ENCODE results near the gene CORIN. TPM values are rescaled to one million over a fixed set of nuclear protein-coding genes. Genes with fewer than 3 reads are reported as not detected.

The CORIN gene
- total RNA-seq, 2 donors from 2014 or later, result 0.26 to 0.41 TPM

- Mint-ChIP-seq H3K9me3 (peaks cover 3% of the 10 kb centered on the region), H3K4me3 (no peak overlapping the region), H3K36me3 (ENCODE audit: low read depth) (no peaks in the 10 kb centered on the region), H3K4me1 (no peaks in the 10 kb centered on the region), H3K27ac (no peak overlapping the region), H3K27me3 (no peaks in the 10 kb centered on the region)
- no peak for ATAC-seq (replicated peaks)
Measured at GRCh38 chr4:47619691-47620090, 218.2 kb downstream of the CORIN start.

- peaks cover under 1% of the 10 kb centered on the region for H3K9me3 Mint-ChIP-seq
- no peak for ATAC-seq (replicated peaks)
- no peak overlapping the region for H3K4me3 Mint-ChIP-seq
Measured at GRCh38 chr4:47617607-47618006, 220.3 kb downstream of the CORIN start.

DNA sequence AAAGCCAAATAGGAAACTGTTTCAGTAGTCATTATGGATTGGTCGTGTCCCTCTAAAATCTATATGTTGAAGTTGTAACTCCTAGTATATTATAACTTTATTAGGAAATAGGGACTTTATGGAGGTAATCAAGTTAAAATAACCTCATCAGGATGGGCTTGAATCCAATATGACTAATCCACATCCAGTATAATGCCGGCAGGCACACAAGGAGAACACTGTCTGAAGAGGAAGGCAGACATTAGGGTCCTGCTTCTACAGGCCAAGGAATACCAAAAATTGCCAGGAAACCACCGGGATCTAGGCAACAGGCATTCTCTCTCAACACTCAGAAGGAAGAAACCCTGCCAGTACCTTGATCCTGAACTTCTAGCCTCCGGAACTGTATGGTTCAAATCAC, 222.5 kb downstream of the CORIN start:
- Mint-ChIP-seq H3K9me3 (no peaks in the 10 kb centered on the region), H3K36me3 (ENCODE audit: low read depth) (no peaks in the 10 kb centered on the region), H3K27ac (no peak overlapping the region), H3K27me3 (peaks cover 4% of the 10 kb centered on the region), H3K4me3 (no peak overlapping the region), H3K4me1 (no peaks in the 10 kb centered on the region)
- ATAC-seq (replicated peaks), result no peak

More at GRCh38 chr4:47617607-47618006, 220.3 kb downstream of the CORIN start:
- Mint-ChIP-seq H3K36me3 (ENCODE audit: low read depth) (no peaks in the 10 kb centered on the region), H3K27ac (no peak overlapping the region), H3K27me3 (no peaks in the 10 kb centered on the region), H3K4me1 (no peaks in the 10 kb centered on the region)

DNA sequence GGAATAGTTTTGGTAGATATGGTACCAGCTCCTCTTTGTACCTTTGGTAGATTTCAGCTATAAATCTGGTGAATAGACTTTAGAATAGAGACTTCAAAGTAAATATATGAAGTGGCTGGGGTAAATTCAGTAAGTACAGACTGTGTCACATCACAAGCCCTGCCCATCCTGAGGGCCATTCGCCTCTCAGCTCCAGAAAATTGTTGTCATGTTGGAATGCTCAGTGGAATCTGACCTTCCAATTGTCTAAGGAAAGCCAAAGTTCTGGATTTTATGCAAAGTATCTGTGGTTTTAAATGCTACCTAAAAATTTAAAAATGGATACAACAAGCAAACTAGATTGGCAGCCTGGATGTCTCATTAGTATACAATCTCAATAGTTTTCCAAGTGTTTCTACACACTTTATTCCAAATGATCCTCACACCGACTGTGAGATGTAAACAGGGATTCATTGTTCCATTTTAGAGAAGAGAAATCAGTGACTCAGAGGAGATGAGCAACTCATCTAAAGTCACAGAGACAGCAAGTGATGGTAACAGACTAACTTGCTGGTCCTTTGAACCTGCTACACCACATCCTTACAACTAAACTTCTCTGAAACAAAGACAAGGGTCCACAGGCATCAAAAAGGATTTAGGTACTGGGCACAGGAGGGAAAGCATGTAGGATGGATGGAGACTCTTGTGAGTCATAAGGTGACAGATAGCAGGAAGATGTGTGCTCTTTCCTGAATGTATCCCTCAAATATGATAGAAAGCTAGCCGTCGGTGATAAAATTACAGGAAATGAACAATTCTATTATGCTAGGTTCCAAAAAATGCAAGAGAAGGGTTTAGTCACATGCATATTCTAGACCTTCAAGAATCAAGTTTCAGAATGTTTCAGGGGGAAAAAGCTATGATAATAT, 225.5 kb downstream of the CORIN start:
- no peaks in the 10 kb centered on the region for H3K9me3 Mint-ChIP-seq
- no peak overlapping the region for H3K4me3 Mint-ChIP-seq
- no peaks in the 10 kb centered on the region for H3K36me3 Mint-ChIP-seq (ENCODE audit: low read depth)
- no peak overlapping the region for H3K27ac Mint-ChIP-seq
- ATAC-seq (replicated peaks), result no peak
- peaks cover 4% of the 10 kb centered on the region for H3K27me3 Mint-ChIP-seq
- H3K4me1 Mint-ChIP-seq, result no peaks in the 10 kb centered on the region

DNA sequence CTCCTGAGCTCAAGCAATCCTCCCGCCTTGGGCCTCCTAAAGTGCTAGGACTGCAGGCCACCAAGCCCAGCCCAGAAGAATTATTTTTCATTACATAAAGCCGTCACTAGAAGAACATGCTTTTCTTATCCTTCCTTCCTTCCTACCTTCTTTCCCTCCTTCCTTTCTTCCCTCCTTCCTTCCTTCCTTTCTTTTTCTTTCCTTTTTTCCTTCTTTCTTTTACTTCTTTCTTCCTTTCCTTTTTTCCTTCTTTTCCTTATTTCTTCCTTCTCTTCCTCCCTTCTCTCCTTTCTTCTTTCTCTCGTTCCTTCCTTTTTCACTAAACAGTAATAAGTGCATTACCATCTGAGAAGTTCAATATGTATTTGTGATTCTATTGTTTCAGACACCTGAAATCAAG, 231.4 kb downstream of the CORIN start:
- Mint-ChIP-seq H3K4me3 (no peak overlapping the region), H3K27ac (no peak overlapping the region), H3K27me3 (peaks cover 9% of the 10 kb centered on the region), H3K9me3 (peaks cover 5% of the 10 kb centered on the region), H3K4me1 (no peaks in the 10 kb centered on the region), H3K36me3 (ENCODE audit: low read depth) (no peaks in the 10 kb centered on the region)
- ATAC-seq (replicated peaks), result no peak

DNA sequence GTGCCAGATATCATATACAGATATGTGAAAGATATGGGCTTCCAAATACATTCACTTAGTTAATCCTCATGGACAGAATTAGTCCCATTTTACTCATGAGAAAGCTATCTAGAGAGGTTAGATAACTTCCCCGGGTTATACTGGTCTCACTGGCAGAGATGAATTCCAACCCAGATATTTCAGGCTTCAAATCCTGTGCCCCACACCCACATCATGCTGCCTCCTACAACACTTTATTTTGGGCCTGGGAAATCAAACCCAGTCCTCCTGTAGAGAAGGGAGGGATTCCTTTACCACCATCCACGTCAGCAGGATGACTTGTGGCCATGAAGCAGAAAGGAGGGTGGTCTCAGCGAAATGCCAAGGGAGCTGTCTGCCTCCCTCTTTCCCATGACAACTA, 239.0 kb downstream of the CORIN start:
- H3K36me3 Mint-ChIP-seq (ENCODE audit: low read depth), result no peaks in the 10 kb centered on the region
- H3K4me3 Mint-ChIP-seq, result no peak overlapping the region
- H3K27me3 Mint-ChIP-seq, result no peaks in the 10 kb centered on the region
- ATAC-seq (replicated peaks), result no peak
- no peaks in the 10 kb centered on the region for H3K9me3 Mint-ChIP-seq
- no peak overlapping the region for H3K27ac Mint-ChIP-seq
- H3K4me1 Mint-ChIP-seq, result no peaks in the 10 kb centered on the region

DNA sequence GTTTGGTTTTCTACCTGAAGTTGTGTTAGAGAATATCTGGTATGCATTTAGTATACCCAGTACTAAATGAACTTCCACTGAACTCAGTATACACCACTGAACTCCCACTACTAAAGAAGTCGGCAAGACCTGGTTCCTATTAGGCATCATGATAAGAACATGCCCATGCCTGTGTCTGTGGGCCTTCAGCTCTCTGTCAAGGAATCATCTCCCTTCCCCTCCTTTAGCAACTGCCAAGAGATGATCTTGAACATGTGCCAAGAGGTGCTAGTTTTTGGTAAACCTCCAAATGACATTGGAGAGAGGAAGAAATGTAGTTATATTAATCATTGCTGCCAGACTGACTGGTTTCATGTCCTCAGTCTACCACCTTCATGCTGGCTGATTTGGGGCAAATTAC, 239.5 kb downstream of the CORIN start:
- no peak for ATAC-seq (replicated peaks)
- H3K27ac Mint-ChIP-seq, result no peak overlapping the region
- H3K27me3 Mint-ChIP-seq, result no peaks in the 10 kb centered on the region
- no peaks in the 10 kb centered on the region for H3K9me3 Mint-ChIP-seq
- H3K4me1 Mint-ChIP-seq, result no peaks in the 10 kb centered on the region
- no peaks in the 10 kb centered on the region for H3K36me3 Mint-ChIP-seq (ENCODE audit: low read depth)
- no peak overlapping the region for H3K4me3 Mint-ChIP-seq

DNA sequence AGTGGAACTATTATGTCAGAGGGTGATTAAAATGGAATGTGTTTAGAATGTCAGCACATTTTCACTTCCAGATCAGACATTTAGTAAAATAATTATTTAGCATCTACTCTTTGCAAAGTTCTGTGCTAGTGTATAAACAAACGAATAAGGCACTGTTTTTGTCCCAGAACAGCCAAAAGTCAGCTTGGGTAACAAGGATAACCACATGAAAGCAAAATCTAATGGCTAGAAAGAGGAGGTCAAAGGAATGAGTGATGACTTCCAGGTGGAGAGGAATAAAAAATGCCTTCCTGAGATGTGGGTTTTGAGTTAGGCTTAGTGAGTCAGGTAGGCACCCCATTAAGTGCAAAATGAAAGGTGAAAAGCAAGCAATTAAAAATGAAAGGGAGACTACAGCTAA, 240.2 kb downstream of the CORIN start:
- H3K4me1 Mint-ChIP-seq, result no peaks in the 10 kb centered on the region
- H3K27me3 Mint-ChIP-seq, result no peaks in the 10 kb centered on the region
- no peak for ATAC-seq (replicated peaks)
- H3K27ac Mint-ChIP-seq, result no peak overlapping the region
- H3K36me3 Mint-ChIP-seq (ENCODE audit: low read depth), result no peaks in the 10 kb centered on the region
- no peak overlapping the region for H3K4me3 Mint-ChIP-seq
- H3K9me3 Mint-ChIP-seq, result no peaks in the 10 kb centered on the region

DNA sequence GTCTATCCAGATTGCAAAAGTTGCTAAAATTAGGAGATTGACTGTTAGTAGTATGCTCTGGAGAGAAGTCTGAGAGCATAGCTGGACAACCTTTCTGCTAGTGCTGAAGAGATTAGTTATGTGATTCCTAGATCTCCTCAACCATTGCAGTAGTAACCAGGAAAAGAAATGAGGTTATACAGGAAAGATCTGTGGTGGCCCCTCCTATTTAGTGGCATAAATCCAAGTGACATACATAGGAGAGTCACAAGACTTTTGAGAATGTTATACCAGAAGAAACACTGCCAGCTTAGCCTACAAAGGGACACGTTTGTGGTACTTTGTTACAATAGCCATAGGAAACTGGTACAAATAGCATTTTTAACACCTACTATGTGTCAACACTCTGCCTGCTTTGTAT, 247.5 kb downstream of the CORIN start:
- H3K4me3 Mint-ChIP-seq, result no peak overlapping the region
- ATAC-seq (replicated peaks), result no peak
- H3K27ac Mint-ChIP-seq, result no peak overlapping the region
- peaks cover 5% of the 10 kb centered on the region for H3K9me3 Mint-ChIP-seq
- no peaks in the 10 kb centered on the region for H3K4me1 Mint-ChIP-seq
- no peaks in the 10 kb centered on the region for H3K36me3 Mint-ChIP-seq (ENCODE audit: low read depth)
- H3K27me3 Mint-ChIP-seq, result no peaks in the 10 kb centered on the region

DNA sequence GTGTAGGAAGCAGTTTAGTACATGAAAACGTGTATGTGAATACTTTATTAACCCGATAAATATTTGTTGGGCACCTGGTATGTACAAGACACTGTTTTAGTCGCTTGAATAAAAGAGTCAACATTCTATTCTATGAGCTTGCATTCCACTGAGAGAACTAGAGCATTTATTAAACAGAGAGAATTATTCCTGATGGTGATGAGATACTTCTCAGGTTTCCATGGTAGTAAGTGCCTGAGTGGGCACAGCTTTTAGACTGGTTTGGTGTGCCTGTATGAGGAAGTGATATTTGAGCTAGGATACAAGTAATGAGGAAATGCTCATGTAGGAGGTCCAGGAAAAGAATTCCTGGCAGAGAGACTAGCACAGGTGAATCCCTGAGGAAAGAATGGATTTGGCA, 258.6 kb downstream of the CORIN start:
- H3K36me3 Mint-ChIP-seq (ENCODE audit: low read depth), result peaks cover 10% of the 10 kb centered on the region
- no peak for ATAC-seq (replicated peaks)
- H3K9me3 Mint-ChIP-seq, result no peaks in the 10 kb centered on the region
- no peaks in the 10 kb centered on the region for H3K4me1 Mint-ChIP-seq
- H3K4me3 Mint-ChIP-seq, result no peak overlapping the region
- no peaks in the 10 kb centered on the region for H3K27me3 Mint-ChIP-seq
- H3K27ac Mint-ChIP-seq, result no peak overlapping the region

GRCh38 chr4:47577779-47578553, 259.9 kb downstream of the CORIN start:
- no peaks in the 10 kb centered on the region for H3K4me1 Mint-ChIP-seq
- H3K27ac Mint-ChIP-seq, result no peak overlapping the region
- H3K36me3 Mint-ChIP-seq (ENCODE audit: low read depth), result peaks cover 10% of the 10 kb centered on the region
- no peaks in the 10 kb centered on the region for H3K27me3 Mint-ChIP-seq
- ATAC-seq (replicated peaks), result no peak
- no peak overlapping the region for H3K4me3 Mint-ChIP-seq
- no peaks in the 10 kb centered on the region for H3K9me3 Mint-ChIP-seq

DNA sequence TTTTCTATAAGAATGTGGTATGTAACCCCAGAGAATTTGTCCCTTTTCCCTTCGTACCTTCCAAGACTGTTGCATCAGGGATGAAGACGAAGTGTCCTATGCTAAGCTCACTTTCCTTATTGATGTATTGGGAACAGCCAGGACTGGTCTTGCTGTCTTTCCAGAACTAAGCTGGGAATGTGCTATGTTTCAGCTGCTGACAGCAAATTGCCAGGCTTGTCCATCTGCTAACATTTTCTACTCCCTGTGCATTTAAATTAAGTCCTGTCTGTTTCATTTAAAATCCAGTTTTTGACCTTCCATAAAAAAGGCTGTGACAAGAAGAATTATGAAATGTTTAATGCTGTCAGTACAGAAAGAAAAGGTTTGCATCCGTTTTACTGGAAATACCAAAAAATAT, 264.9 kb downstream of the CORIN start:
- no peak for ATAC-seq (replicated peaks)
- H3K4me3 Mint-ChIP-seq, result no peak overlapping the region
- peaks cover 18% of the 10 kb centered on the region for H3K36me3 Mint-ChIP-seq (ENCODE audit: low read depth)
- H3K4me1 Mint-ChIP-seq, result no peaks in the 10 kb centered on the region
- no peak overlapping the region for H3K27ac Mint-ChIP-seq
- H3K27me3 Mint-ChIP-seq, result no peaks in the 10 kb centered on the region
- H3K9me3 Mint-ChIP-seq, result no peaks in the 10 kb centered on the region

- Mint-ChIP-seq H3K9me3 (no peaks in the 10 kb centered on the region), H3K4me3 (no peak overlapping the region), H3K27me3 (no peaks in the 10 kb centered on the region), H3K36me3 (ENCODE audit: low read depth) (peaks cover 7% of the 10 kb centered on the region), H3K4me1 (no peaks in the 10 kb centered on the region), H3K27ac (no peak overlapping the region)
- no peak for ATAC-seq (replicated peaks)
Measured at GRCh38 chr4:47570816-47571215, 267.1 kb downstream of the CORIN start.

GRCh38 chr4:47567511-47567910, 270.4 kb downstream of the CORIN start:
- H3K36me3 Mint-ChIP-seq (ENCODE audit: low read depth), result peaks cover 3% of the 10 kb centered on the region

DNA sequence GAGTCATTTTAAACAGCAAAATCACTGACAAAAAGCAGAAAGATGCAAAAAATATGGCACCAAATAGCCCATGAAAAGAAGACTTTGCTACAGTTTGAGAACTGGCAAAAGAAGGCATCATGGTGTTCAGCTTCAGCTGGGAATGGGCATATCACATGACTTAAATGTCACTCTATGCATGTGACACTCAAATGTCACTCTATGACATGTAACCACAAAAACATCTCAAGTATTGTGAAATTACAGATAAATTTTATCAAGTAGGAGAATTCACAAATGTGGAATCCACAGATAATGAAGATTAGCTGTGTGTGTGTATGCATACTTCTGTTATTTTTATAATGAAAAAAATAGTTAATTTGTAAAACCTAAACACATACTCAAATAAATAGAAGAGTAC, 270.9 kb downstream of the CORIN start:
- Mint-ChIP-seq H3K4me1 (no peaks in the 10 kb centered on the region), H3K4me3 (no peak overlapping the region), H3K9me3 (no peaks in the 10 kb centered on the region), H3K27ac (no peak overlapping the region), H3K36me3 (ENCODE audit: low read depth) (no peaks in the 10 kb centered on the region), H3K27me3 (no peaks in the 10 kb centered on the region)
- ATAC-seq (replicated peaks), result no peak

More at GRCh38 chr4:47567511-47567910, 270.4 kb downstream of the CORIN start:
- no peak for ATAC-seq (replicated peaks)
- H3K4me1 Mint-ChIP-seq, result no peaks in the 10 kb centered on the region
- no peak overlapping the region for H3K27ac Mint-ChIP-seq
- no peak overlapping the region for H3K4me3 Mint-ChIP-seq
- H3K9me3 Mint-ChIP-seq, result no peaks in the 10 kb centered on the region
- no peaks in the 10 kb centered on the region for H3K27me3 Mint-ChIP-seq
